ENCODE measurements around the gene DNAH7. TPM values are rescaled to one million over a fixed set of nuclear protein-coding genes. Genes with fewer than 3 reads are reported as not detected.

DNAH7 gene
- total and polyA plus RNA-seq, 10 donors: 0.06 to 1.9 (median 0.33) TPM

- Histone ChIP-seq H3K4me3 (no peak overlapping the region), H3K9me3 (peaks cover 0 to 7% (median 2%) of the 10 kb centered on the region in 8 donors), H3K36me3 (no peaks in the 10 kb centered on the region), H3K4me1 (peaks cover 9 to 31% (median 24%) of the 10 kb centered on the region in 6 donors), H3K27me3 (replicated peaks in 1 of 7) (no peaks in the 10 kb centered on the region), H3K27ac (no peak overlapping the region)
- DNase-seq: no peak
- intact Hi-C loops (cut with DNase I; ENCODE audit: low total_unique reads): loop anchor here (10.0 kb wide), 2 partner anchors 217 to 583 kb away; no protein-coding TSS in a partner anchor
- TF ChIP-seq POLR2AphosphoS5 (IDR thresholded peaks at IDR 0.05) (no peak), CTCF (IDR thresholded peaks at IDR 0.05 in 8 of 11, conservative IDR thresholded peaks at IDR 0.05 in 3 of 11) (no peak), POLR2A (IDR thresholded peaks at IDR 0.05) (no peak)
- WGBS, 5 donors: 67 to 76% (median 73%) methylated on average over 2 of the region's 2 CpGs
Observed at GRCh38 chr2:196077821-196078220, 9.2 kb upstream of the DNAH7 start.

GRCh38 chr2:196076778-196077568, 8.3 kb upstream of the DNAH7 start:
- Histone ChIP-seq H3K4me3 (no peak overlapping the region), H3K4me1 (peaks cover 9 to 31% (median 24%) of the 10 kb centered on the region in 6 donors), H3K9me3 (no peaks in the 10 kb centered on the region), H3K27me3 (replicated peaks in 1 of 7) (no peaks in the 10 kb centered on the region), H3K36me3 (no peaks in the 10 kb centered on the region), H3K27ac (no peak overlapping the region)
- DNase-seq: no peak
- WGBS, 5 donors: 69 to 75% (median 73%) methylated on average over 5 of the region's 5 CpGs
- intact Hi-C loops (cut with DNase I; ENCODE audit: low total_unique reads): loop anchor here (10.0 kb wide), 2 partner anchors 218 to 582 kb away; no protein-coding TSS in a partner anchor
- TF ChIP-seq CTCF (IDR thresholded peaks at IDR 0.05 in 8 of 11, conservative IDR thresholded peaks at IDR 0.05 in 3 of 11) (no peak), POLR2AphosphoS5 (IDR thresholded peaks at IDR 0.05) (no peak), POLR2A (IDR thresholded peaks at IDR 0.05) (no peak)

- Histone ChIP-seq H3K4me3 (no peak overlapping the region), H3K9me3 (no peaks in the 10 kb centered on the region), H3K27ac (no peak overlapping the region), H3K4me1 (peaks cover 5 to 25% (median 19%) of the 10 kb centered on the region in 6 donors), H3K36me3 (no peaks in the 10 kb centered on the region), H3K27me3 (replicated peaks in 1 of 7) (no peaks in the 10 kb centered on the region)
- WGBS, 5 donors: 0 to 3% (median 0%) methylated on average over 1 of the region's 1 CpG
- TF ChIP-seq CTCF (IDR thresholded peaks at IDR 0.05 in 8 of 11, conservative IDR thresholded peaks at IDR 0.05 in 3 of 11) (no peak), POLR2AphosphoS5 (IDR thresholded peaks at IDR 0.05) (no peak), POLR2A (IDR thresholded peaks at IDR 0.05) (no peak)
- intact Hi-C loops (cut with DNase I; ENCODE audit: low total_unique reads): loop anchor here (10.0 kb wide), 2 partner anchors 220 to 580 kb away; no protein-coding TSS in a partner anchor
- no peak for DNase-seq
Observed at GRCh38 chr2:196075196-196075595, 6.6 kb upstream of the DNAH7 start.

GRCh38 chr2:196074631-196075030, 6.0 kb upstream of the DNAH7 start:
- H3K36me3 ChIP-seq: no peaks in the 10 kb centered on the region
- no peak overlapping the region for H3K27ac ChIP-seq
- no peaks in the 10 kb centered on the region for H3K27me3 ChIP-seq (replicated peaks in 1 of 7)
- intact Hi-C loops (cut with DNase I; ENCODE audit: low total_unique reads): loop anchor here (10.0 kb wide), 2 partner anchors 220 to 580 kb away; no protein-coding TSS in a partner anchor
- DNase-seq: no peak
- TF ChIP-seq POLR2A (IDR thresholded peaks at IDR 0.05) (no peak), POLR2AphosphoS5 (IDR thresholded peaks at IDR 0.05) (no peak), CTCF (IDR thresholded peaks at IDR 0.05 in 8 of 11, conservative IDR thresholded peaks at IDR 0.05 in 3 of 11) (no peak)
- peaks cover 3 to 19% (median 13%) of the 10 kb centered on the region in 6 donors for H3K4me1 ChIP-seq
- no peaks in the 10 kb centered on the region for H3K9me3 ChIP-seq
- H3K4me3 ChIP-seq: no peak overlapping the region

Measured in spleen (tissue), 11 donors.